Activated B cell treated with CpG ODN at 0.5 μM for 24 hours (primary cell): Measurements from ENCODE around the gene PLEKHA5. TPM values are rescaled to one million over a fixed set of nuclear protein-coding genes. Genes with fewer than 3 reads are reported as not detected.
"Not testable (repeated sequence)": the region's sequence is repeated elsewhere in the genome, so short reads cannot be mapped to it uniquely, and the experiment has no call there.

Experiments
- ATAC-seq: fragments of 200-7000 bp; cut with Tn5 transposase; one replicate; pipeline ENCODE4 v1.10.0; 2021; ENCODE audit warnings: low read depth, mild to moderate bottlenecking, moderate library complexity
- CTCF ChIA-PET: fragments of 350-600 bp; sonication (Branson Sonifier 250); formaldehyde crosslinking; loops from one replicate; lab custom pipeline; 2021; ENCODE audit warnings: antibody characterized with exemption; lab: Charles Lee
- POLR2A ChIA-PET: fragments of 350-600 bp; sonication (Branson Sonifier 250); formaldehyde crosslinking; loops from one replicate; lab custom pipeline; 2021; ENCODE audit warnings: antibody characterized with exemption; lab: Charles Lee
- DNase-seq: peaks from one replicate; pipeline ENCODE4 v3.0.0; 2022
- H3K27ac Mint-ChIP-seq: one replicate; pipeline ENCODE4 v1.8.0; 2020; ENCODE audit warnings: mixed read lengths
- H3K27me3 Mint-ChIP-seq: one replicate; pipeline ENCODE4 v1.8.0; 2021; ENCODE audit warnings: mixed read lengths
- H3K36me3 Mint-ChIP-seq: one replicate; pipeline ENCODE4 v1.8.0; 2021; ENCODE audit warnings: low read depth, mixed read lengths
- H3K4me1 Mint-ChIP-seq: one replicate; pipeline ENCODE4 v1.8.0; 2021; ENCODE audit warnings: mixed read lengths
- H3K4me3 Mint-ChIP-seq: one replicate; pipeline ENCODE4 v1.8.0; 2020; ENCODE audit warnings: mild to moderate bottlenecking, mixed read lengths
- H3K9me3 Mint-ChIP-seq: one replicate; pipeline ENCODE4 v1.8.0; 2020; ENCODE audit warnings: mixed read lengths
- CTCF ChIP-seq: fragments of 200-600 bp; IDR thresholded peaks from one replicate; pipeline ENCODE4 v1.8.0; 2022; ENCODE audit warnings: antibody characterized with exemption, mild to moderate bottlenecking
- intact Hi-C: fragments of 100-400 bp; cut with micrococcal nuclease; formaldehyde crosslinking; loops from one replicate; pipeline ENCODE4 v1.15.1; 2024
- total RNA-seq: library from RNA; stranded (reverse); gene quantifications from 2 replicates; pipeline ENCODE4 v1.2.3, GENCODE V29; 2022

Gene PLEKHA5
- total RNA-seq, 1 donor from 2014 or later = 0.11 TPM

GRCh38 chr12:19303496-19303895, 174.0 kb downstream of the PLEKHA5 start:
- Mint-ChIP-seq H3K4me1 (no peaks in the 10 kb centered on the region), H3K36me3 (no peaks in the 10 kb centered on the region), H3K27ac (no peak overlapping the region), H3K27me3 (no peaks in the 10 kb centered on the region), H3K9me3 (no peaks in the 10 kb centered on the region), H3K4me3 (no peak overlapping the region)
- ChIA-PET POLR2A (interaction anchor here (0.6 kb wide), 2 partner anchors 9 to 147 kb away, joined by 3 read pairs; no protein-coding TSS in a partner anchor), CTCF (no interaction called here)
- ATAC-seq (no peak), DNase-seq (no peak)
- intact Hi-C loops = no loop called here
- TF ChIP-seq CTCF = no peak

- Mint-ChIP-seq H3K4me3 (no peak overlapping the region), H3K27ac (no peak overlapping the region), H3K9me3 (no peaks in the 10 kb centered on the region), H3K4me1 (no peaks in the 10 kb centered on the region), H3K27me3 (no peaks in the 10 kb centered on the region), H3K36me3 (no peaks in the 10 kb centered on the region)
- DNase-seq = no peak
- intact Hi-C loops = no loop called here
- ChIA-PET CTCF (no interaction called here), POLR2A (no interaction called here)
- TF ChIP-seq CTCF = no peak
- no peak for ATAC-seq
Measured at GRCh38 chr12:19304149-19304750, 174.7 kb downstream of the PLEKHA5 start.

GRCh38 chr12:19305621-19306020, 176.1 kb downstream of the PLEKHA5 start:
- H3K9me3 Mint-ChIP-seq, CTCF ChIA-PET: not testable (repeated sequence)

GRCh38 chr12:19306366-19306765, 176.8 kb downstream of the PLEKHA5 start:
- ATAC-seq (no peak), DNase-seq (no peak)
- ChIA-PET POLR2A (no interaction called here), CTCF (no interaction called here)
- Mint-ChIP-seq H3K27ac (no peak overlapping the region), H3K9me3 (no peaks in the 10 kb centered on the region), H3K4me1 (no peaks in the 10 kb centered on the region), H3K36me3 (no peaks in the 10 kb centered on the region), H3K27me3 (no peaks in the 10 kb centered on the region), H3K4me3 (no peak overlapping the region)
- intact Hi-C loops = no loop called here
- no peak for TF ChIP-seq CTCF

More at GRCh38 chr12:19305621-19306020, 176.1 kb downstream of the PLEKHA5 start:
- DNase-seq, H3K27me3 Mint-ChIP-seq, H3K27ac Mint-ChIP-seq, H3K4me3 Mint-ChIP-seq, ATAC-seq, H3K4me1 Mint-ChIP-seq, intact Hi-C loops, POLR2A ChIA-PET, H3K36me3 Mint-ChIP-seq: not testable (repeated sequence)

GRCh38 chr12:19307451-19307850, 177.9 kb downstream of the PLEKHA5 start:
- POLR2A ChIA-PET = no interaction called here
- no peak overlapping the region for H3K4me3 Mint-ChIP-seq
- no peak for DNase-seq
- H3K36me3 Mint-ChIP-seq = no peaks in the 10 kb centered on the region
- intact Hi-C loops = no loop called here
- no peak for TF ChIP-seq CTCF
- H3K27ac Mint-ChIP-seq = no peak overlapping the region
- no peaks in the 10 kb centered on the region for H3K27me3 Mint-ChIP-seq
- CTCF ChIA-PET = no interaction called here
- ATAC-seq = no peak
- H3K9me3 Mint-ChIP-seq = no peaks in the 10 kb centered on the region
- H3K4me1 Mint-ChIP-seq = no peaks in the 10 kb centered on the region

GRCh38 chr12:19311165-19311564, 181.6 kb downstream of the PLEKHA5 start:
- DNase-seq = no peak
- Mint-ChIP-seq H3K4me3 (no peak overlapping the region), H3K36me3 (no peaks in the 10 kb centered on the region), H3K27ac (no peak overlapping the region), H3K9me3 (no peaks in the 10 kb centered on the region), H3K4me1 (no peaks in the 10 kb centered on the region), H3K27me3 (no peaks in the 10 kb centered on the region)
- CTCF ChIA-PET = no interaction called here
- POLR2A ChIA-PET = no interaction called here
- ATAC-seq = no peak
- no peak for TF ChIP-seq CTCF
- intact Hi-C loops = no loop called here
